ENCODE results near the gene B3GALT4. TPM values are rescaled to one million over a fixed set of nuclear protein-coding genes. Genes with fewer than 3 reads are reported as not detected.

B3GALT4 gene
- total and polyA plus RNA-seq, 10 donors = 11.5 to 31.6 (median 24.0) TPM

- peak; percentile 90 for DNase-seq
- peak overlapping the region; percentile 66 to 88 (median 84) for H3K4me3 ChIP-seq
- H3K27ac ChIP-seq = peak overlapping the region; percentile 94 to 99 (median 98)
- intact Hi-C loops (cut with DNase I; ENCODE audit: low total_unique reads) = no loop called here
- peaks cover 0 to 73% (median 58%) of the 10 kb centered on the region in 6 donors for H3K36me3 ChIP-seq
- 1% methylated on average over 37 to 42 of the region's 42 CpGs for WGBS, 5 donors
- H3K4me1 ChIP-seq = peaks cover 10 to 86% (median 53%) of the 10 kb centered on the region in 6 donors
- H3K27me3 ChIP-seq (replicated peaks in 1 of 7) = no peaks in the 10 kb centered on the region
- TF ChIP-seq POLR2AphosphoS5 (IDR thresholded peaks at IDR 0.05) = peak; percentile 61 to 78 (median 72)
- peak in 3 of 11 experiments; percentile 7 to 34 (median 10) for TF ChIP-seq CTCF (IDR thresholded peaks at IDR 0.05 in 8 of 11, conservative IDR thresholded peaks at IDR 0.05 in 3 of 11)
- peak in 1 of 3 donors; percentile 46 for TF ChIP-seq POLR2A (IDR thresholded peaks at IDR 0.05)
- H3K9me3 ChIP-seq = no peaks in the 10 kb centered on the region
These were observed 21.2 kb downstream of the B3GALT4 start for GRCh38 chr6:33297956-33298772.

- Histone ChIP-seq H3K27ac (peak within 1 kb of the TSS; percentile 94 to 99 (median 98)), H3K36me3 (peaks cover 0 to 73% (median 58%) of the 10 kb centered on the region in 6 donors), H3K9me3 (no peaks in the 10 kb centered on the region), H3K4me1 (peaks cover 10 to 87% (median 55%) of the 10 kb centered on the region in 6 donors), H3K4me3 (peak within 1 kb of the TSS; percentile 66 to 88 (median 84)), H3K27me3 (replicated peaks in 1 of 7) (no peaks in the 10 kb centered on the region)
- intact Hi-C loops (cut with DNase I; ENCODE audit: low total_unique reads) = no loop called here
- DNase-seq = peak; percentile 98
- peak in 1 of 3 donors; percentile 47 for TF ChIP-seq POLR2AphosphoS5 (IDR thresholded peaks at IDR 0.05)
- TF ChIP-seq CTCF (IDR thresholded peaks at IDR 0.05 in 8 of 11, conservative IDR thresholded peaks at IDR 0.05 in 3 of 11) = no peak
- TF ChIP-seq POLR2A (IDR thresholded peaks at IDR 0.05) = no peak
- WGBS, 5 donors = 0 to 3% (median 1%) methylated on average over 30 to 34 of the region's 34 CpGs
These were observed 21.9 kb downstream of the B3GALT4 start, which contains the start of gene RGL2 for GRCh38 chr6:33298773-33299236. Gene RGL2, minus strand, starts transcription at chr6:33298942. Its CDS starts 332 bp downstream, at chr6:33298610.

- Histone ChIP-seq H3K4me3 (peak overlapping the region; percentile 66 to 88 (median 84)), H3K4me1 (peaks cover 10 to 90% (median 59%) of the 10 kb centered on the region in 6 donors), H3K27me3 (replicated peaks in 1 of 7) (no peaks in the 10 kb centered on the region), H3K36me3 (peaks cover 0 to 73% (median 58%) of the 10 kb centered on the region in 6 donors), H3K9me3 (no peaks in the 10 kb centered on the region), H3K27ac (peak overlapping the region; percentile 94 to 99 (median 98))
- intact Hi-C loops (cut with DNase I; ENCODE audit: low total_unique reads) = no loop called here
- TF ChIP-seq POLR2AphosphoS5 (IDR thresholded peaks at IDR 0.05) = peak; percentile 96 to 97 (median 97)
- peak in 2 of 3 donors; percentile 12 to 60 for TF ChIP-seq POLR2A (IDR thresholded peaks at IDR 0.05)
- peak; percentile 60 to 90 (median 81) for TF ChIP-seq CTCF (IDR thresholded peaks at IDR 0.05 in 8 of 11, conservative IDR thresholded peaks at IDR 0.05 in 3 of 11)
- DNase-seq = peak; percentile 97
- WGBS, 5 donors = 0 to 1% (median 0%) methylated on average over 43 to 54 of the region's 54 CpGs
These were observed 22.5 kb downstream of the B3GALT4 start for GRCh38 chr6:33299237-33299944.

All from spleen (tissue), 11 donors.